Activated naive CD4-positive, alpha-beta T cell treated with anti-CD3 and anti-CD28 coated beads for 36 hours (primary cell): ENCODE data around the gene ZNF337. TPM values are rescaled to one million over a fixed set of nuclear protein-coding genes. Genes with fewer than 3 reads are reported as not detected.
"Not testable (repeated sequence)": the region's sequence is repeated elsewhere in the genome, so short reads cannot be mapped to it uniquely, and the experiment has no call there.

ENCODE experiments used
- CTCF ChIA-PET: fragments of 350-600 bp; sonication (Branson Sonifier 250); formaldehyde crosslinking; loops from one replicate; lab custom pipeline; 2021; ENCODE audit warnings: antibody characterized with exemption; lab: Charles Lee
- DNase-seq: peaks from one replicate; pipeline ENCODE4 v3.0.0-alpha.2; 2020
- H3K27ac Mint-ChIP-seq: one replicate; pipeline ENCODE4 v1.8.0; 2021; ENCODE audit warnings: mild to moderate bottlenecking, mixed read lengths
- H3K27me3 Mint-ChIP-seq: one replicate; pipeline ENCODE4 v1.8.0; 2021; ENCODE audit warnings: low read depth, mixed read lengths
- H3K36me3 Mint-ChIP-seq: one replicate; pipeline ENCODE4 v1.8.0; 2021; ENCODE audit warnings: low read depth, mixed read lengths
- H3K4me1 Mint-ChIP-seq: one replicate; pipeline ENCODE4 v1.8.0; 2021; ENCODE audit warnings: low read depth, mixed read lengths
- H3K4me3 Mint-ChIP-seq: one replicate; pipeline ENCODE4 v1.8.0; 2021; ENCODE audit warnings: mild to moderate bottlenecking, moderate library complexity, mixed read lengths
- H3K9me3 Mint-ChIP-seq: one replicate; pipeline ENCODE4 v1.8.0; 2021; ENCODE audit warnings: mixed read lengths
- intact Hi-C: fragments of 100-400 bp; cut with micrococcal nuclease; formaldehyde crosslinking; loops from one replicate; pipeline ENCODE4 v1.15.1; 2023
- total RNA-seq, 2 experiments: library from RNA; stranded (reverse); gene quantifications; one replicate each; pipeline ENCODE4 v1.2.3, GENCODE V29; 2021

ZNF337 gene
- total RNA-seq, 2 experiments from 2014 or later, result 12.2 to 12.6 TPM

DNA sequence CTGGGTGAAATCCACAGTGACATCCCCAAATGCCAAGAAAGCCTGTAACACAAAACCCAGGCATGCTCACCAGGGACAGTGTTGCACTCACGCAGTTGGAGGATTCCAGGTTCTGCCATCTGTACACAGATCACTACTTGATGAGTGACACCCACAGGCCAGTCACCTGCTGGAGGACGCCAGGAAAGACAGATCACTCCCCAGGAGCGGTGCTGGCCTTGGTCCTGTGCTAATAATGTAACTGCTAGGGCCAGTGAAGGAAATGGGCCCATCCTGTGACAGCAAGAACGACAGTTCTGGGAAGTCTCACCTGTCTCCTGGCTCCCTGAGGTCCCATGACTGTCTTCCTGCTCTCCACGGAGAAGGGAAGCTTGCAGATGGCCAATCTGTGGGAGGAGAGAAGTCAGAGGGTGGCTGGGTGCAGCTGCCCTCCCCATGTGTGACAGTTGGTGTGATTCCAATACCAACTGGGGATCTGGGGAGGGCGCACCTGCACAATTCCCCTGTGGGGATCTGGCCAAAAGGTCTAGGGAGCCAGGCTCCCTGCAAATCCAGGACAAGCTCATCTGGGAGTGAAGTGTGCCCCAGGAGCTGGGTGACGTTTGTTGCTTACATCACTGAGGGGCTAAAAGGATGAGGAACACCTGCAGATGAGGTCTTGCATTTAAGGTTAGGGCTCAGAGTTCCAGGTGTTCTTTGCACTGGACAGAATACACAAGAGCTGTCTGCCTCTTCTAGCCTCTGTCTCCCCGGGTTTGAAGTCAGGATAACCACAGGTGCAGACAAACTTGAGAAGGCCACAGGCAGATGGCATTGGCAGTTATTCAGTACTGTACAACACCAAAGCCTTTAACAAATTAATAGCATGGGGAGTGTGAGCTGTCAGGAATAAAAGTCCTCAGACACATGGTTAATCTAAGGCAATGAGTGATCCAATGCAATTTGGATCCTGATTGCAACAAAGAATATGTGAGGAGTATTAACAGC lies 10.3 kb downstream of the ZNF337 start:
- H3K36me3 Mint-ChIP-seq, result peaks cover 46% of the 10 kb centered on the region
- no peaks in the 10 kb centered on the region for H3K27me3 Mint-ChIP-seq
- peaks cover 8% of the 10 kb centered on the region for H3K4me1 Mint-ChIP-seq
- H3K27ac Mint-ChIP-seq, result no peak overlapping the region
- H3K4me3 Mint-ChIP-seq, result no peak overlapping the region
- CTCF ChIA-PET, result interaction anchor here (0.9 kb wide), 1 partner anchor 348 kb away, joined by 3 read pairs; no protein-coding TSS in a partner anchor
- no peak for DNase-seq
- H3K9me3 Mint-ChIP-seq, result no peaks in the 10 kb centered on the region
- intact Hi-C loops, result no loop called here

DNA sequence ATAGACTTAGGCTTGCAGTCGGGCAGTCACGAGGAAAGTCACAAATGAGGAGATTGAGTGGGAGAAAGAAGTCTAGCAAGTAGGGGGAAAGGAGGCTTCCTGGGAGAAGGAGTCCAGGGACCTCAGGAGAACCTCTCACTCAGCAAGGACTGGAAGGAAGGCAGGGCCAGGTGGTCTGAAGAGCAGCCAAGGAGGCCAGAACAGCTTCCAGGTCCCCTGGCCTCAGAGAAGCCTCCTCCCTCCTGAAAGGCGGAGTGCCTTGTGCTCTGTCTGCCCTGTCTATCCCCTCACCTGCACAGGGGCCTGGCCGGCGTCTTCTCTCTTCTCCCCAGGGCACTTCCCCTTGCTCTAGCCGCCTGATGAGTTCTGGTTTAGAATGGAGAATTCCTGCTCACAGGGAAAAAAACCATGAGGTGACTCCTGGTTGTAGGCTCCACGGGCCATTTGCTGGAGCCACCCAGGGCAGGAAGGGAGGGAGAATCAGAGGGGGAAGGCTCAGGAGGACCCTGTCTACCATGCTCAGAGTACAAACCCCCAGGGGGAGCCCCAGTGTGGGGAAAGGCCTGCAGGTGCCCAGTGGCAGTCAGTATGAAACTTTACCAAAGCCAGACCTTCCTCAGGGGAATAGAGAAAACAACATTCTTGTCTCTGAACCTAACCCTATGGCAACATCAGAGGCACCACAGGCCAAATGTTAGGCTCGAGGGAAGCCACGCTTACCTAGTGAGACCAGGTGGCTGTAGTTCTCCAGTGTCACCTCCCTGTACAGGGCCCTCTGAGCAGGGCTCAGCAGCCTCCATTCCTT lies 11.2 kb downstream of the ZNF337 start:
- no peaks in the 10 kb centered on the region for H3K27me3 Mint-ChIP-seq
- CTCF ChIA-PET, result interaction anchor here (0.6 kb wide), 1 partner anchor 10 kb away, joined by 3 read pairs; no protein-coding TSS in a partner anchor
- H3K9me3 Mint-ChIP-seq, result no peaks in the 10 kb centered on the region
- intact Hi-C loops, result no loop called here
- peaks cover 8% of the 10 kb centered on the region for H3K4me1 Mint-ChIP-seq
- DNase-seq, result no peak
- no peak overlapping the region for H3K4me3 Mint-ChIP-seq
- peaks cover 45% of the 10 kb centered on the region for H3K36me3 Mint-ChIP-seq
- peak overlapping the region; percentile 32 for H3K27ac Mint-ChIP-seq

DNA sequence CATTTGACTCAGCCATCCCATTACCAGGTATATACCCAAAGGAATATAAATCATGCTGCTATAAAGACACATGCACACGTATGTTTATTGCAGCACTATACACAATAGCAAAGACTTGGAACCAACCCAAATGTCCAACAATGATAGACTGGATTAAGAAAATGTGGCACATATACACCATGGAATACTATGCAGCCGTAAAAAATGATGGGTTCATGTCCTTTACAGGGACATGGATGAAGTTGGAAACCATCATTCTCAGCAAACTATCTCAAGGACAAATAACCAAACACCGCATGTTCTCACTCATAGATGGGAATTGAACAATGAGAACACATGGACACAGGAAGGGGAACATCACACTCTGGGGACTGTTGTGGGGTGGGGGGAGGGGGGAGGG lies 12.8 kb downstream of the ZNF337 start:
- intact Hi-C loops, CTCF ChIA-PET, H3K4me3 Mint-ChIP-seq, H3K9me3 Mint-ChIP-seq, DNase-seq, H3K4me1 Mint-ChIP-seq, H3K27me3 Mint-ChIP-seq, H3K27ac Mint-ChIP-seq: not testable (repeated sequence)
- peaks cover 43% of the 10 kb centered on the region for H3K36me3 Mint-ChIP-seq

DNA sequence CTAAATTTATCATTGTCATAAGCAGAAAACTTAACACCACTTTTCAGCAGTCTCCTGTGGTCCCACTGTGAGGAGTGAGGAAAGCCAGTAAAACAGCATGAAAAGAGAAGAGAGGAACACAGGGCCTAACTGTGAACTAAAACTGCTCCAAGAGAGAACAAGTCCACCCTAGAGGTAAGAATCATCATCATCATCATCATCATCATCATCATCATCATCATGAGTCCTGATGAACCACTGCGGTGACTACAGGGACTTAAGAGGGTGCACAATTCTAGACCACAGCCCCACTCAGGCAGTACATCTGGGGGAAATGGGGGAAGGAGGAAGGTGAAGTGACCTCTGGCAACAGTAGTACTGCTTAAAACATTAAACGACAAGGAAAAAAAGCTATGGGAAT lies 13.6 kb downstream of the ZNF337 start:
- DNase-seq, result no peak
- H3K4me3 Mint-ChIP-seq, result no peak overlapping the region
- H3K27me3 Mint-ChIP-seq, result no peaks in the 10 kb centered on the region
- H3K9me3 Mint-ChIP-seq, result no peaks in the 10 kb centered on the region
- H3K36me3 Mint-ChIP-seq, result peaks cover 50% of the 10 kb centered on the region
- intact Hi-C loops, result no loop called here
- CTCF ChIA-PET, result no interaction called here
- no peak overlapping the region for H3K27ac Mint-ChIP-seq
- peaks cover 5% of the 10 kb centered on the region for H3K4me1 Mint-ChIP-seq

DNA sequence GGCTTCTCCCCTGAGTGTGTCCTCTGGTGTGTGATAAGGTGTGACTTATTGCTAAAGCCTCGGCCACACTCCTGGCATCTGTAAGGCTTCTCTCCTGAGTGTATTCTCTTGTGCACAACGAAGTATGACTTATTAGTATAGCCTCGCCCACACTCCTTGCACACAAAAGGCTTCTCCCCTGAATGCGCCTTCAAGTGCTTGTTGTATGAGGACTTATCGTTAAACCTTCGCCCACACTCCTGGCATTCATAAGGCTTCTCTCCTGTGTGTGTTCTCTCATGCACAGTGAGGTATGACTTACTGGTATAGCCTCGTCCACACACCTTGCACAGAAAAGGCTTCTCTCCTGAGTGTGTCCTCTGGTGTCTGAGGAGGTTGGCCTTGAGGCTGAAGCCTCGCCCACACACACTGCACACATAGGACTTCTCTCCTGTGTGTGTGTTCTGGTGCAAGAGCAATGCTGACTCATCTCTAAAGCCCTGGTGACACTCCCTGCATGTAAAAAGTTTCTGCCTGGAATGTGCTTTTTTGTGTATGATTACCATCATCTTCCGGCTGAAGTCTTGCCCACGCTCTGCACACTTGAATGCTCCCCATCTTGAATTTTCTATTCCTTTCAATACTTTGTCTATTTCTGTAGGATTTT lies 20.4 kb downstream of the ZNF337 start:
- CTCF ChIA-PET, result no interaction called here
- Mint-ChIP-seq H3K27ac (no peak overlapping the region), H3K4me1 (no peaks in the 10 kb centered on the region), H3K4me3 (no peak overlapping the region), H3K9me3 (peaks cover 9% of the 10 kb centered on the region), H3K27me3 (no peaks in the 10 kb centered on the region), H3K36me3 (peaks cover 75% of the 10 kb centered on the region)
- no peak for DNase-seq
- intact Hi-C loops, result no loop called here

DNA sequence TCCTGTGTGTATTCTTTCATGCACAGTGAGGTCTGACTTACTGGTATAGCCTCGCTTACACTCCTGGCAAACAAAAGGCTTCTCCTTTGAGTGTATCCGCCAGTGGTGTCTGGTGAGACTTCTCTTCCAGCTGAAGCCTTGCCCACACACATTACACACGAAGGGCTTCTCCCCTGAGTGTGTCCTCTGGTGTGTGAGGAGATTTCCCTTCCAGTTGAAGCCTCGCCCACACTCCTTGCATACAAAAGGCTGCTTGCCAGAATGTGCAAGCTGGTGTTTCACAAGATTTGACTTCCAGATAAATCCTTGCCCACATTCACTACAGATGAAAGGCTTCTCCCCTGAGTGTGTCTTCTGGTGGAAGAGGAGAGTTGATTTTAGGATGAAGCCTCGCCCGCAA lies 21.5 kb downstream of the ZNF337 start:
- no peaks in the 10 kb centered on the region for H3K27me3 Mint-ChIP-seq
- no peak overlapping the region for H3K27ac Mint-ChIP-seq
- CTCF ChIA-PET, result no interaction called here
- peaks cover 72% of the 10 kb centered on the region for H3K36me3 Mint-ChIP-seq
- H3K9me3 Mint-ChIP-seq, result peaks cover 9% of the 10 kb centered on the region
- DNase-seq, result no peak
- intact Hi-C loops, result no loop called here
- no peak overlapping the region for H3K4me3 Mint-ChIP-seq
- H3K4me1 Mint-ChIP-seq, result no peaks in the 10 kb centered on the region

DNA sequence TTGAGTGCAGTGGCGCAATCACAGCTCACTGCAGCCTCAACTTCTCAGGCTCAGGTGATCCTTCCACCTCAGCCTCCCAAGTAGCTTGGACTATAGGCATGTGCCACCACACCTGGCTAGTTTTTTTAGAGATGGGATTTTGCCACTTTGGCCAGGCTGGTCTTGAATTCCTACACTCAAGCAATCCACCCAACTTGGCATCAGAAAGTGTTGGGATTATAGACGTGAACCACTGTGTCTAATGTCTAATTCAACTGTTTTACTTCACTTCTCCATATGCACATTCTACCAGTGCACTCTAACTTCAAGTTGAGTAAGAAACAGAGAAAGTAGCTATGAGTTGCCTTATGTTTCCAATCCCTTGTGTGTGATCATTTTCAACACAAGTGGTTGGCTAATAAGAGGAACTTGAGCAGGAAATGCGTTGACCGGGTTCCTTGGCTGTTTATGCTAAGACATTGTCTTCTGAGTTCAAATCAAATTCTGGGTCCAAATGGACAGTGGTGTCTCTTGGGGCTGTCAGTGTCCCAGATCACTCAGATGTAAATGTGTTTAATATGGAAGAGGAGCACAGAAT lies 23.9 kb downstream of the ZNF337 start:
- CTCF ChIA-PET, result interaction anchor here (0.7 kb wide), 1 partner anchor 65 kb away, joined by 4 read pairs; no protein-coding TSS in a partner anchor
- intact Hi-C loops, result no loop called here
- H3K36me3 Mint-ChIP-seq, result peaks cover 54% of the 10 kb centered on the region
- H3K27me3 Mint-ChIP-seq, result no peaks in the 10 kb centered on the region
- H3K9me3 Mint-ChIP-seq, result peaks cover 9% of the 10 kb centered on the region
- H3K4me3 Mint-ChIP-seq, result no peak overlapping the region
- H3K4me1 Mint-ChIP-seq, result no peaks in the 10 kb centered on the region
- DNase-seq, result no peak
- no peak overlapping the region for H3K27ac Mint-ChIP-seq

DNA sequence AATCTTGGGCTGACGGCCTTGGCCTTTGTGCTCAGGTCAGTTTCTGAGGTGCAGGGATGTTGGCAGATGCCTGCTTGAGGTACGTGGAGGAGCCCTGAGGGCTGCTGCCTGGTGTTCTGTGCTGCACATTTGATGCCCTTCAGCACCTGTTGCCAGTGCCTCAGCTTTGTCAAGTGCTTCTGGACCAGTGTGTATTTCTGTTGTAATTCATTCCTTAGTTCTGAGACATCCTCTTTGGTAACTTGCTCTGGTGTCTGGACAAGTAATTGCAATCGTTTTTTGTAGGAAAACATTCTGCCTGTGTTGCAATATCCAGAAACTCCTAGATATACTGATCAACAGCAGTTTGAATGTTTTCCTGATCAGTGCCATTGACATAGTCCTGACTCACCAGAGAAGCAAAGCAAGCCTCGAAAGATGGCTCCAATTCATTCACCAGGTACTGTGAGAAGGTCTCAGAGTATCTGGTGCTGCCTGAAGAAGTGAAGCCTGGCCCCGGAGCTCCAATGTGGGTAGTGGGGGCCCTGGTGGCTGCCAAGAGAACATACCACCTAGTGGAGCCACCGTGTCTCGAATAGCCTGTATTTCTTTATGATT lies 26.7 kb downstream of the ZNF337 start:
- DNase-seq, result no peak
- intact Hi-C loops, result no loop called here
- CTCF ChIA-PET, result no interaction called here
- Mint-ChIP-seq H3K4me3 (no peak overlapping the region), H3K9me3 (peaks cover 9% of the 10 kb centered on the region), H3K36me3 (peaks cover 27% of the 10 kb centered on the region), H3K27me3 (no peaks in the 10 kb centered on the region), H3K4me1 (no peaks in the 10 kb centered on the region), H3K27ac (no peak overlapping the region)

DNA sequence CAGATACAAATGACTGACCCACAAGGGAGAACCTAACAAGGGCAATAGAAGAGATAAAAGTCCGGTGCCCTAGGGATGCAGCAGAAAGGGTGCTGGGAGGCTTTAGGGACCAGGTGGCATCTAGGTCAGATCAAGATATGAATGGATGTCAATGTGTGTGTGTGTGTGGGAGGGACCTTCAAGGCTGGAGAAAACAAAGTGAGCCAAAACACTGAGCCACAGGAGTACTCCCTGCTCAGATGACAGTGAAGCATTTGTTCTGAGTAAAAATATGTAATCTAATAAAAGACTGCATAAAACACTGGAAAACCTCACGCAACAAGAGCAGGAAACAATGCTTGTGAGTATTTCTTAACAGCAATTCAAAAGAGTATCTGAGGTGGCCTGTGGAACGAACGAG lies 28.2 kb downstream of the ZNF337 start:
- DNase-seq, result no peak
- Mint-ChIP-seq H3K27me3 (no peaks in the 10 kb centered on the region), H3K4me1 (no peaks in the 10 kb centered on the region), H3K4me3 (no peak overlapping the region), H3K9me3 (peaks cover 5% of the 10 kb centered on the region), H3K27ac (no peak overlapping the region), H3K36me3 (peaks cover 12% of the 10 kb centered on the region)
- intact Hi-C loops, result no loop called here
- CTCF ChIA-PET, result no interaction called here

DNA sequence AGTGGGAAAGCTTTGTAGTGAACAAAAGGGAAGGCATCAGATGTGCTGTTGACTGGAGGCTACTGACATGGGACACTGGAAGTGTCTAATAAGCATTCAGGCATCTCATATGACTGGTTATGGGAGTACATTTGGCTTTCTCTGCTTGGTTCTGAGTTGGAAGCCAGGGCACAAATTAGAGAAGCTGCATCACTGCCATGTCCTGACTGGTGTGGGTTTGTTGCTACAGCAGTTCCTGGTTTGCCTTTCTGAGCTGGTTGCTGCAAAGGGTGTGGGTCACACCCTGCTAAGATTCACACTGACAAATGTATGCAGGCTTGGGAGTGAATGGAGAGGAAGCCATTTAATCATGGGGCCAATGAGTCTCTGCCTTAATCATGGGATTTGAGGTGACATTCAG lies 36.7 kb downstream of the ZNF337 start:
- no peaks in the 10 kb centered on the region for H3K27me3 Mint-ChIP-seq
- H3K36me3 Mint-ChIP-seq, result peaks cover 12% of the 10 kb centered on the region
- intact Hi-C loops, result no loop called here
- H3K27ac Mint-ChIP-seq, result no peak overlapping the region
- no peaks in the 10 kb centered on the region for H3K9me3 Mint-ChIP-seq
- no peak for DNase-seq
- H3K4me1 Mint-ChIP-seq, result no peaks in the 10 kb centered on the region
- CTCF ChIA-PET, result no interaction called here
- no peak overlapping the region for H3K4me3 Mint-ChIP-seq

DNA sequence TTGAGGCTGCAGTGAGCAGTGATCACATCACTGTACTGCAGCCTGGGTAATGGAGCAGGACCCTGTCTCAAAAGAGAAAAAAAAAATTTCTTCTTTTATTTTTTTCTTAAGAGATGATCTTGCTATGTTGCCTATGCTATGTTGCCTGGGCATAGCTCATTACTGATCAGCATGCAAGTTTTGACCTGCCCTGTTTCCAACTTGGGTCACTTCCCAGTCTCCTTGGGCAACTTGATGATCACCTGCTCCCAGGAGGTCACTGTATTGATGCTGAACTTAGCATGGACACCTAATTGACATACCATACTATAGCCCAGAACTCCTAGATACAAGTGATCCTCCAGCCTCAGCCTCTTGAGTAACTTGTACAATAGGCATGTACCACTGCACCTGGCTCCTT lies 42.2 kb downstream of the ZNF337 start:
- Mint-ChIP-seq H3K27ac (no peak overlapping the region), H3K36me3 (peaks cover 12% of the 10 kb centered on the region), H3K4me1 (no peaks in the 10 kb centered on the region), H3K4me3 (no peak overlapping the region), H3K9me3 (no peaks in the 10 kb centered on the region), H3K27me3 (no peaks in the 10 kb centered on the region)
- no peak for DNase-seq
- intact Hi-C loops, result no loop called here
- CTCF ChIA-PET, result no interaction called here
